H9 (cell line): ENCODE measurements around the gene HECW1. TPM values are rescaled to one million over a fixed set of nuclear protein-coding genes. Genes with fewer than 3 reads are reported as not detected.

Experiments used
- DNase-seq: peaks from one replicate; pipeline ENCODE4 v3.0.0-alpha.2; 2017
- H2AFZ ChIP-seq: one replicate; pipeline ENCODE4 v1.6.1; 2013; ENCODE audit warnings: mild to moderate bottlenecking, low read length, control low read depth, moderate library complexity
- H2AK5ac ChIP-seq: 2 replicates; pipeline ENCODE4 v1.6.1; 2013; ENCODE audit warnings: low read length, control low read depth, mixed read lengths; ENCODE audit not compliant: insufficient read length
- H2BK120ac ChIP-seq: one replicate; pipeline ENCODE4 v1.6.1; 2013; ENCODE audit warnings: low read depth, mild to moderate bottlenecking, low read length, control low read depth, inconsistent platforms; ENCODE audit not compliant: poor library complexity, severe bottlenecking
- H2BK12ac ChIP-seq: 2 replicates; pipeline ENCODE4 v1.6.1; 2013; ENCODE audit warnings: low read length, control low read depth, mixed read lengths, low read depth; ENCODE audit not compliant: insufficient read length
- H2BK15ac ChIP-seq: 2 replicates; pipeline ENCODE4 v1.6.1; 2013; ENCODE audit warnings: low read depth, low read length, control low read depth
- H2BK20ac ChIP-seq: one replicate; pipeline ENCODE4 v1.6.1; 2013; ENCODE audit warnings: low read depth, mild to moderate bottlenecking, low read length, control low read depth, inconsistent platforms; ENCODE audit not compliant: poor library complexity, severe bottlenecking
- H2BK5ac ChIP-seq: 2 replicates; pipeline ENCODE4 v1.6.1; 2013; ENCODE audit warnings: low read length, control low read depth, mixed read lengths; ENCODE audit not compliant: insufficient read length
- H3K14ac ChIP-seq: 2 replicates; pipeline ENCODE4 v1.6.1; 2013; ENCODE audit warnings: low read length, control low read depth; ENCODE audit not compliant: insufficient read depth
- H3K18ac ChIP-seq: 2 replicates; pipeline ENCODE4 v1.6.1; 2013; ENCODE audit warnings: low read depth, mild to moderate bottlenecking, mixed read lengths, low read length, control low read depth; ENCODE audit not compliant: insufficient read length
- H3K23ac ChIP-seq: 2 replicates; pipeline ENCODE4 v1.6.1; 2013; ENCODE audit warnings: low read length, control low read depth, mixed read lengths, low read depth; ENCODE audit not compliant: insufficient read length
- H3K23me2 ChIP-seq: 2 replicates; pipeline ENCODE4 v1.6.1; 2013; ENCODE audit warnings: low read depth, mild to moderate bottlenecking, mixed read lengths, low read length, control low read depth; ENCODE audit not compliant: insufficient read length, poor library complexity, severe bottlenecking
- H3K27ac ChIP-seq: 2 replicates; pipeline ENCODE4 v1.5.1; 2013; ENCODE audit warnings: low read length, control low read depth, mixed read lengths, low read depth; ENCODE audit not compliant: insufficient read length
- H3K27me3 ChIP-seq: 2 replicates; pipeline ENCODE4 v1.6.1; 2013; ENCODE audit warnings: low read length, control low read depth, inconsistent platforms; ENCODE audit not compliant: insufficient read depth
- H3K4ac ChIP-seq: 2 replicates; pipeline ENCODE4 v1.6.1; 2013; ENCODE audit warnings: low read depth, mild to moderate bottlenecking, control low read depth, inconsistent platforms, low read length, moderate library complexity
- H3K4me1 ChIP-seq: 2 replicates; pipeline ENCODE4 v1.6.1; 2013; ENCODE audit warnings: low read length, control low read depth, inconsistent platforms; ENCODE audit not compliant: insufficient read depth
- H3K4me2 ChIP-seq: 2 replicates; pipeline ENCODE4 v1.6.1; 2013; ENCODE audit warnings: low read length, control low read depth, mixed read lengths; ENCODE audit not compliant: insufficient read length, insufficient read depth
- H3K56ac ChIP-seq: 2 replicates; pipeline ENCODE4 v1.6.1; 2013; ENCODE audit warnings: low read depth, mild to moderate bottlenecking, mixed read lengths, low read length, control low read depth; ENCODE audit not compliant: insufficient read length
- H3K79me1 ChIP-seq: 2 replicates; pipeline ENCODE4 v1.6.1; 2013; ENCODE audit warnings: low read depth, mild to moderate bottlenecking, moderate library complexity, low read length, control low read depth, inconsistent platforms; ENCODE audit not compliant: insufficient read depth, poor library complexity, severe bottlenecking
- H3K79me2 ChIP-seq: 2 replicates; pipeline ENCODE4 v1.6.1; 2013; ENCODE audit warnings: low read length, control low read depth, inconsistent platforms; ENCODE audit not compliant: insufficient read depth
- H3K9ac ChIP-seq: 2 replicates; pipeline ENCODE4 v1.6.1; 2013; ENCODE audit warnings: low read length, control low read depth, mixed read lengths; ENCODE audit not compliant: insufficient read length; ENCODE audit errors: extremely low read depth
- H3K9me3 ChIP-seq: one replicate; pipeline ENCODE4 v1.6.1; 2013; ENCODE audit warnings: low read depth, low read length, inconsistent platforms; ENCODE audit not compliant: control insufficient read depth
- H3T11ph ChIP-seq: one replicate; pipeline ENCODE4 v1.6.1; 2013; ENCODE audit warnings: mild to moderate bottlenecking, low read length, control low read depth, inconsistent platforms
- H4K20me1 ChIP-seq: one replicate; pipeline ENCODE4 v1.6.1; 2013; ENCODE audit not compliant: control insufficient read depth, insufficient read length, insufficient read depth
- H4K5ac ChIP-seq: 2 replicates; pipeline ENCODE4 v1.6.1; 2013; ENCODE audit warnings: low read depth, mild to moderate bottlenecking, mixed read lengths, low read length, control low read depth; ENCODE audit not compliant: insufficient read length
- H4K8ac ChIP-seq: replicated peaks from 2 replicates; pipeline ENCODE4 v1.6.1; 2013; ENCODE audit warnings: low read length, control low read depth, mixed read lengths, low read depth; ENCODE audit not compliant: insufficient read length
- H4K91ac ChIP-seq: 2 replicates; pipeline ENCODE4 v1.6.1; 2013; ENCODE audit warnings: low read depth, mild to moderate bottlenecking, moderate library complexity, mixed read lengths, low read length, control low read depth; ENCODE audit not compliant: insufficient read length
- H3K27ac Mint-ChIP-seq, 3 experiments: 2 replicates in 2 of 3; 3 replicates in 1 of 3; pipeline ENCODE4 v1.8.0; 2020 to 2021; ENCODE audit warnings: mixed read lengths in 3 of 3, mild to moderate bottlenecking in 1 of 3, moderate library complexity in 1 of 3
- H3K27me3 Mint-ChIP-seq: 2 replicates; pipeline ENCODE4 v1.8.0; 2021; ENCODE audit warnings: low read depth, mild to moderate bottlenecking, moderate library complexity, mixed read lengths
- H3K36me3 Mint-ChIP-seq, 3 experiments: 2 replicates in 2 of 3; 3 replicates in 1 of 3; pipeline ENCODE4 v1.8.0; 2020 to 2021; ENCODE audit warnings: low read depth in 3 of 3, mixed read lengths in 3 of 3; ENCODE audit not compliant: insufficient read depth in 1 of 3
- H3K4me1 Mint-ChIP-seq, 2 experiments: 2 replicates each; pipeline ENCODE4 v1.8.0; 2020; ENCODE audit warnings: mixed read lengths in 2 of 2
- H3K4me3 Mint-ChIP-seq, 2 experiments: 2 replicates in 1 of 2; 3 replicates in 1 of 2; pipeline ENCODE4 v1.8.0; 2020 to 2021; ENCODE audit warnings: mild to moderate bottlenecking in 2 of 2, mixed read lengths in 2 of 2, moderate library complexity in 1 of 2
- H3K9me3 Mint-ChIP-seq, 2 experiments: 2 replicates in 1 of 2; 3 replicates in 1 of 2; pipeline ENCODE4 v1.8.0; 2020; ENCODE audit warnings: mild to moderate bottlenecking in 2 of 2, mixed read lengths in 2 of 2, moderate library complexity in 1 of 2
- WGBS: extraction: QIAGEN DNeasy Blood & Tissue Kit; methylation state at CpG from one replicate; pipeline ENCODE4 v1.1.7; 2013; ENCODE audit warnings: missing lambda C conversion rate, low lambda C conversion rate, mixed read lengths; ENCODE audit not compliant: insufficient read length; ENCODE audit errors: extremely low coverage; 5-methylcytosine and 5-hydroxymethylcytosine counted together
- total RNA-seq: library from RNA; stranded (reverse); gene quantifications from 2 replicates; pipeline ENCODE4 v1.2.1, GENCODE V29; 2021
- TF ChIP-seq, protein P1 (sequence below): fragments of 200-600 bp; sonication (generic); conservative IDR thresholded peaks from 3 replicates; pipeline ENCODE4 v1.8.0; 2021; ENCODE audit warnings: antibody characterized with exemption, mild to moderate bottlenecking

The HECW1 gene
- total RNA-seq, 1 experiment from 2014 or later, result 5.0 TPM

- no peak overlapping the region for H3K4ac ChIP-seq
- no peak overlapping the region for H3K27ac ChIP-seq
- H3K4me1 ChIP-seq, result no peaks in the 10 kb centered on the region
- no peak overlapping the region for H2AK5ac ChIP-seq
- H3K36me3 Mint-ChIP-seq, result no peaks in the 10 kb centered on the region
- no peak overlapping the region for H3K18ac ChIP-seq
- no peak overlapping the region for H2BK20ac ChIP-seq
- no peaks in the 10 kb centered on the region for H3K9me3 Mint-ChIP-seq
- H2BK120ac ChIP-seq, result no peak overlapping the region
- no peak overlapping the region for H2AFZ ChIP-seq
- no CpG with 5 or more reads among the region's 8 CpGs for WGBS
- no peaks in the 10 kb centered on the region for H3K23me2 ChIP-seq
- H3K79me2 ChIP-seq, result no peaks in the 10 kb centered on the region
- no peak overlapping the region for H4K91ac ChIP-seq
- H4K8ac ChIP-seq, result no peak overlapping the region
- H3T11ph ChIP-seq, result no peak overlapping the region
- no peak overlapping the region for H3K27ac Mint-ChIP-seq
- TF ChIP-seq, protein P1, sequence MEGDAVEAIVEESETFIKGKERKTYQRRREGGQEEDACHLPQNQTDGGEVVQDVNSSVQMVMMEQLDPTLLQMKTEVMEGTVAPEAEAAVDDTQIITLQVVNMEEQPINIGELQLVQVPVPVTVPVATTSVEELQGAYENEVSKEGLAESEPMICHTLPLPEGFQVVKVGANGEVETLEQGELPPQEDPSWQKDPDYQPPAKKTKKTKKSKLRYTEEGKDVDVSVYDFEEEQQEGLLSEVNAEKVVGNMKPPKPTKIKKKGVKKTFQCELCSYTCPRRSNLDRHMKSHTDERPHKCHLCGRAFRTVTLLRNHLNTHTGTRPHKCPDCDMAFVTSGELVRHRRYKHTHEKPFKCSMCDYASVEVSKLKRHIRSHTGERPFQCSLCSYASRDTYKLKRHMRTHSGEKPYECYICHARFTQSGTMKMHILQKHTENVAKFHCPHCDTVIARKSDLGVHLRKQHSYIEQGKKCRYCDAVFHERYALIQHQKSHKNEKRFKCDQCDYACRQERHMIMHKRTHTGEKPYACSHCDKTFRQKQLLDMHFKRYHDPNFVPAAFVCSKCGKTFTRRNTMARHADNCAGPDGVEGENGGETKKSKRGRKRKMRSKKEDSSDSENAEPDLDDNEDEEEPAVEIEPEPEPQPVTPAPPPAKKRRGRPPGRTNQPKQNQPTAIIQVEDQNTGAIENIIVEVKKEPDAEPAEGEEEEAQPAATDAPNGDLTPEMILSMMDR, result no peak
- no peak overlapping the region for H3K9ac ChIP-seq
- no peak overlapping the region for H4K5ac ChIP-seq
- peaks cover 2% of the 10 kb centered on the region; the same call in 1 of the 2 replicates for H3K27me3 Mint-ChIP-seq
- no peak overlapping the region for H2BK12ac ChIP-seq
- H4K20me1 ChIP-seq, result no peaks in the 10 kb centered on the region
- H2BK5ac ChIP-seq, result no peak overlapping the region
- H3K27me3 ChIP-seq, result no peaks in the 10 kb centered on the region
- H2BK15ac ChIP-seq, result no peak overlapping the region
- DNase-seq, result no peak
- H3K23ac ChIP-seq, result no peak overlapping the region
- H3K14ac ChIP-seq, result no peak overlapping the region
- peaks cover 18 to 19% of the 10 kb centered on the region in 2 experiments for H3K4me1 Mint-ChIP-seq
- H3K56ac ChIP-seq, result no peak overlapping the region
- no peak overlapping the region for H3K4me2 ChIP-seq
- H3K4me3 Mint-ChIP-seq, result no peak overlapping the region
- H3K79me1 ChIP-seq, result no peaks in the 10 kb centered on the region
- H3K9me3 ChIP-seq, result no peaks in the 10 kb centered on the region
These were observed 439.7 kb downstream of the HECW1 start for GRCh38 chr7:43552122-43552521.
